GM21619 (cell line): ENCODE results near the gene KCTD12.

Source experiments
- ATAC-seq: cut with Tn5 transposase; IDR thresholded peaks from one replicate; pipeline ENCODE4 v1.9.1; 2021; ENCODE audit not compliant: unreplicated experiment

The KCTD12 gene

DNA sequence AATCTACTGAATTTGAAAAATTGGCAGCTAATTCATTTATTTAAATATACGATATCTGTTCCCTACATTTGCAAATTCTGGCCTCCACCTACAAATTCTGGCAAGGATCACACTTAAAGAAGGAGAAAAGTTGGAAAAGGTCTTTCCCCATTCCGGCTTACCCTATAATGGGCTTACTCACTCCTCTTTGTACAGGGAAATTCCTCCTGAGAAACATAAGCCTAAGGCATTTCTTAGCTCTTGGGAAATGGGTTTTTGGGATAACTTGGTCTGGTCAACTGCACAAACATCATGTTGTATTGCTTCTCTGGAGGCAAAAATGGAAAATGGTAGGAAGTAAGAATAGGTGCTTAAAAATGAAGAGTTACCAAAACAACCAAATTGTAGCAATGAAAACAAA, 25.5 kb downstream of the KCTD12 start:
- ATAC-seq: no peak

- no peak for ATAC-seq
Measured at GRCh38 chr13:76854894-76855293, 31.3 kb downstream of the KCTD12 start.

GRCh38 chr13:76853921-76854608, 32.1 kb downstream of the KCTD12 start:
- no peak for ATAC-seq

- no peak for ATAC-seq
Measured at GRCh38 chr13:76853481-76853880, 32.7 kb downstream of the KCTD12 start.

- ATAC-seq: no peak
Measured at GRCh38 chr13:76852986-76853385, 33.2 kb downstream of the KCTD12 start.

DNA sequence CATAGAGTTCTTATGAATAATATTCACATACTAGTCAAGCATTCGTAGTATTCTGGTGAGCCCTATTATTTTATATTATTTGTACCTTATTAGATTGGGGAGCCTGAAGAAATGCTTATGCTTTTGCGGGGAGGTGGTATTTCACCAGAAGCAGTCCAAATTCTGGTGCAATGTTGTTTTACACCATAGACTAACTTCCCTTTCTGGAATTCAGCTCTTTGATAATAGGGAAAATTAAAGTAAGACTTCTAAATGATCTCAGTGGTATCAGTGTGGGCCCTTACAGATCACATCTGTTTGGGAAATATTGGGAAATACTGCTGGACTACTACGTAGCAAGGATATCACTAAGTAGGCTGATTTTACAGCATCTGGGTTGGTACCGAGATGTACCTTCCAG, 34.2 kb downstream of the KCTD12 start:
- no peak for ATAC-seq

- no peak for ATAC-seq
Measured at GRCh38 chr13:76849493-76849892, 36.7 kb downstream of the KCTD12 start.

GRCh38 chr13:76848596-76848995, 37.6 kb downstream of the KCTD12 start:
- ATAC-seq: no peak

GRCh38 chr13:76846363-76846762, 39.8 kb downstream of the KCTD12 start:
- no peak for ATAC-seq

DNA sequence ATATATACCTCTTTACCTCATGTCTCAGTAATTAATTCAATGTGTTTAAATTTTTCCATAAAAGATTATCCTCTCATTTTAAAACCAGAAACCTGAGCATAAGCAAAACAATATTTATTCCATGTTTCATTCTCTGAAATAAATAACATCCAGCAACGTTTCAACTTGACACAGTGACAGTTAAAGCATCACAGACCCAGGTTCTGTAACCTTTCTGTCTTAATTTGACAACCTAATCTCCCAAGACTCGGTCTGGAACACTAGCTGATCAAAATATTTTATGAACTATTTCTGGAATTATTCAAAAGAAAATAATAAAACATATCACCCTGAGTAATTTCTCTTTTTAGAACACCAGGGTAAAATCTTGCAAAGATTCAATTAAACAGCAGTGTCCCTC, 40.3 kb downstream of the KCTD12 start:
- ATAC-seq: no peak

- no peak for ATAC-seq
Measured at GRCh38 chr13:76845367-76845766, 40.8 kb downstream of the KCTD12 start.

DNA sequence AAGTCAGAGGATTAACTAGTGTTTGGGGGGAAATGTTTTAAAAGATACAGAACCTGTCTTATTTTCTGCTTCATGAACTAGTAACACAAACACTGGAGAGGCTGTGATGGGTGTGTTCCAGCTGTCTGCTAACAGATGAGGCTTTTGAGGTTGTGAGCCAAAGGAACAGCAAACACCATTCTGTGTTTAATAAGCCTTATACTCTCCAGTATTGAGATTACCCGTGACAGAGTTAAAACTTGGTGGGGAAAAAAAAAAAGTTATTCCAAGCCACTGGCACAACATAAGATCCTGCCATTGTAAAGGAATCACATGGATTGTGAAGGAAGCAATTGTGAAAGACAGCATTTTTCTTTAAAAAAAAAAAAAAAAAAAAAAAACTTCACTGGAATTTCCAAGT, 48.4 kb downstream of the KCTD12 start:
- ATAC-seq: no peak

DNA sequence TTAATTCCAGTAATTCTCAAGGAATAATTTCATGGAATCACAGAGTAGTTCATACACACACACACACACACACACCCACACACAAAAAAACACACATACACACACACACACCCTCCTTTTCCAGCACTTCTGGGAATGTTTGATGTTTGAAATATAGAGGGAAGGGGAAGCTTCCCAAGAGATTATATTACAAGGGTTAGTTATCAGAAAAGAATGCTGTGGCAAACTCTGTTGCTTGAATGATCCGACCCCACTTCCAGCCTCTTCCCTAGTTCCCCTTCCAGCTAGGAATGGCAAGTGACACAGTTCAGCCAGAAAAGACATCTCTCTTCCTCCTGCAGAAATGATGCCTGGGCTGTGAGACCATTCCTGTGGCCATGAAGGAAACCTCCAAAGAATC, 49.9 kb downstream of the KCTD12 start:
- no peak for ATAC-seq

DNA sequence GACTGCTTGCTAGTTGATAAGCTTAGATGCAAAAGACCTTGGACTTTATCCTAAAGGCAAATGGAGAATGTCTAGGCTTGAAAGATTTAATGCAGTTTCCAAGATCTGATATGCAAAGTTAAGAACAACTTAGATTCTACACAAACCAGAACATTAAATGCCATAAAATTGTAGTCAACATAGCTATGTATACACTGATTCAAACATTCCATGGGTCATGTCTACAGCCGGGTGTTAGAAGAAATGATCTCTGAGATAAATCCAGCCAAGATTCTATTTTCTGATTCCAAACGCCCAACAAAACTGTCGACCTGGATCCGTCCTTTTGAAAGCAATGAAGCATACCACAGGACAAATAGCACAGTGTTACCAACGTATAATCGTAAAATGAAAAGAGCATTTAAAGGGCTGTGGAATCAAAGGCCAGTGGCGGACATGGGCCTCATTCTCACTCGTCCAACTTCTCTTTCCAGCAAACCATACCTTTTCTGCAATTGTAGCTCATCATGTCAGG, 52.7 kb downstream of the KCTD12 start:
- no peak for ATAC-seq

DNA sequence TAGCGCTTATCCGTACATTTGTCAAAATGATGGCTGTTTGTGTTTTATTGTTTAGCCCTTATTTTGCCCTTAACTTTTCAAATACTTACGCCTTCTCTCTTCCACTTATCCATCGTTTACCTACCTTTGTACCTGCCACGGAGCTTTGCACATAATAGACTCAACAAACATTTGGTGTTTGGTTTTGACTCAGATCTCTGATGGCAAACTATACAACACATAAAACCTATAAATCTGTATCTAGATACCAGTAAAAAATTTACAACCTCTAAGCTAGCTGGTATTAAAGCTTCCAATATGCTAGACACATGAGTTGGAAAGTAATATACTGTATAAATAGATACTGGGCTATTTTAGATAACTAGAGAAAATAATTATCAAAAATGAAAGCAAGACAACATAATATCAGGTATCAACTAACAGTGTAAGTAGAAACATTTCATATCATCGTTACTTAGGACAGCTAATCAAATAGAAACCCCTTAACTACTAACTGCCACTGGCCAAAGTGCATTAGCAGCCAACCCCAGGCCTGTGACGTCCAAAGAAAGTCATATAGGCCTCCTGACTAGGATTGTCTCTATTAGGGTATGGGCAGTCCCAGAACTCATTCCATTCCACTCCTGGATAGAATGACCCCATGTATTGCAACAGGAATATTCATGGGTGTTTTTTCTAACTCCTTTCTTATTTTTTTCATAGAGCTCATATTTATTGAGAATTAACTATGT, 53.8 kb downstream of the KCTD12 start:
- ATAC-seq: no peak

GRCh38 chr13:76830805-76831204, 55.4 kb downstream of the KCTD12 start:
- no peak for ATAC-seq
